HL-60 (cell line): ENCODE measurements around the gene TM4SF4.

ENCODE experiments used
- GABPA ChIP-seq: IDR thresholded peaks from 2 replicates; pipeline ENCODE4 v1.6.1; 2012; ENCODE audit warnings: low read depth
- POLR2AphosphoS5 ChIP-seq: IDR thresholded peaks from 2 replicates; pipeline ENCODE4 v1.6.1; 2012; ENCODE audit warnings: low read depth
- SPI1 ChIP-seq: IDR thresholded peaks from 2 replicates; pipeline ENCODE4 v1.6.1; 2012; ENCODE audit warnings: low read depth, mild to moderate bottlenecking, borderline replicate concordance
- TF ChIP-seq, protein P1 (sequence below): IDR thresholded peaks from one replicate; pipeline ENCODE4 v1.5.1; 2011; ENCODE audit warnings: low read length, control low read depth, inconsistent platforms; ENCODE audit not compliant: insufficient read depth

DNA sequence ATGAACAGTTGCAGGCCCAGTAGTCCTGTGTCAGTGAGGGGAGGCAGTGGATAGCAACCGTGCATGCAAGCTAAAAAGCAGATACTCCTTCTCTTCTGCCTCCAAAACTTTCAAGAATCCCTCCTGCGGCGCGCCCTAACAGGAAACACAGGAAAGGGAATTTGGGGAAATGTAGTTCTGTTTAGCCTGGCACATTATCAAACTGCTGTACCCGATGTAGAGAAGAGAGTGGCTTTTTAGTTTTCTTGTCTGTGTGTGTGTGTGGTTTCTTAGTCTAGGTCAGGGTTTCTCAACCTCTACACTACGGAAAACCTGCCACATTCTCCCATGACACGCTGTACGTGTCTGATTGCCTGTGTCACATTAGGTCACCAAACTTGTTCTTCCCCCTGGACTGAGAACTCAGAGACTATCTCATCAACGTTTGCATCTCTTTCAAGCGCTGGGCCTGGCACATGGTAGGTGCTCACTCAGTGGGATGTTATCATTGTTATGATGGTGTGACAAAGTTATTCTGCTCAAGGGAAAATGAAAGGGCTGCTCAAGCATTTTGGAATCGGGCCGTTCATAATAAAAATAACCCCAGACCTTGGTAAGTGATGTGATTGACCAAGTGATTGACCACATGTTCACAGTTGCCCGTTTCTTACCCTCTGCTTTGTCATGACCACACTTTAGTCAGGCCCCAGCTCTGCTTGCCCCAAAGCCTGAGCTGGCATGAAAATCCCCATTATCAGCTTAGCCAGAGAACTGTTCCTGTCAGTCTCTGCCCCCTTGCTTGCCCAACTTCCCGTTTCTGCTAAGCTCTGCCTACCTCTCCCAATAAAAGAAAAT is 33.2 kb downstream of the TM4SF4 start:
- peak; percentile 75 for TF ChIP-seq SPI1
- TF ChIP-seq, protein P1, sequence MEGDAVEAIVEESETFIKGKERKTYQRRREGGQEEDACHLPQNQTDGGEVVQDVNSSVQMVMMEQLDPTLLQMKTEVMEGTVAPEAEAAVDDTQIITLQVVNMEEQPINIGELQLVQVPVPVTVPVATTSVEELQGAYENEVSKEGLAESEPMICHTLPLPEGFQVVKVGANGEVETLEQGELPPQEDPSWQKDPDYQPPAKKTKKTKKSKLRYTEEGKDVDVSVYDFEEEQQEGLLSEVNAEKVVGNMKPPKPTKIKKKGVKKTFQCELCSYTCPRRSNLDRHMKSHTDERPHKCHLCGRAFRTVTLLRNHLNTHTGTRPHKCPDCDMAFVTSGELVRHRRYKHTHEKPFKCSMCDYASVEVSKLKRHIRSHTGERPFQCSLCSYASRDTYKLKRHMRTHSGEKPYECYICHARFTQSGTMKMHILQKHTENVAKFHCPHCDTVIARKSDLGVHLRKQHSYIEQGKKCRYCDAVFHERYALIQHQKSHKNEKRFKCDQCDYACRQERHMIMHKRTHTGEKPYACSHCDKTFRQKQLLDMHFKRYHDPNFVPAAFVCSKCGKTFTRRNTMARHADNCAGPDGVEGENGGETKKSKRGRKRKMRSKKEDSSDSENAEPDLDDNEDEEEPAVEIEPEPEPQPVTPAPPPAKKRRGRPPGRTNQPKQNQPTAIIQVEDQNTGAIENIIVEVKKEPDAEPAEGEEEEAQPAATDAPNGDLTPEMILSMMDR: no peak
- no peak for TF ChIP-seq GABPA
- 0 out of 2 replicates have a peak, but pooled peaks have one; percentile 26 for TF ChIP-seq POLR2AphosphoS5
